GM20000 (cell line): Measurements from ENCODE around the gene KRTAP21-3.

Experiments used
- DNase-seq: peaks from one replicate; pipeline ENCODE4 v3.0.0; 2012; ENCODE audit warnings: low spot score
- CTCF ChIP-seq: IDR thresholded peaks from 2 replicates; pipeline ENCODE4 v1.5.1; 2012; ENCODE audit warnings: mild to moderate bottlenecking, control low read depth; ENCODE audit errors: extremely low read depth, missing control alignments

KRTAP21-3 gene

GRCh38 chr21:30689822-30690221 lies 28.8 kb downstream of the KRTAP21-3 start:
- no peak for TF ChIP-seq CTCF
- no peak for DNase-seq

- no peak for TF ChIP-seq CTCF
- DNase-seq = no peak
Observed at GRCh38 chr21:30684506-30684905, 34.1 kb downstream of the KRTAP21-3 start.

GRCh38 chr21:30680586-30680985 lies 38.0 kb downstream of the KRTAP21-3 start:
- no peak for DNase-seq
- no peak for TF ChIP-seq CTCF

GRCh38 chr21:30676737-30677136 lies 41.8 kb downstream of the KRTAP21-3 start:
- no peak for TF ChIP-seq CTCF
- DNase-seq = no peak

GRCh38 chr21:30674312-30674711 lies 44.3 kb downstream of the KRTAP21-3 start:
- no peak for DNase-seq
- TF ChIP-seq CTCF = no peak

- no peak for DNase-seq
- no peak for TF ChIP-seq CTCF
Observed at GRCh38 chr21:30672985-30673650, 45.5 kb downstream of the KRTAP21-3 start.

- no peak for TF ChIP-seq CTCF
- DNase-seq = no peak
Observed at GRCh38 chr21:30668776-30669175, 49.8 kb downstream of the KRTAP21-3 start.
